Stimulated activated CD4-positive, alpha-beta T cell treated with anti-CD3 and anti-CD28 coated beads, Interleukin-2, amount 100 ng/mL, for 4 hours (primary cell): Measurements from ENCODE around the gene TMEM252.

Source experiments
- DNase-seq: peaks from one replicate; pipeline ENCODE4 v3.0.0-alpha.2; 2020; ENCODE audit warnings: low read depth

The TMEM252 gene

DNA sequence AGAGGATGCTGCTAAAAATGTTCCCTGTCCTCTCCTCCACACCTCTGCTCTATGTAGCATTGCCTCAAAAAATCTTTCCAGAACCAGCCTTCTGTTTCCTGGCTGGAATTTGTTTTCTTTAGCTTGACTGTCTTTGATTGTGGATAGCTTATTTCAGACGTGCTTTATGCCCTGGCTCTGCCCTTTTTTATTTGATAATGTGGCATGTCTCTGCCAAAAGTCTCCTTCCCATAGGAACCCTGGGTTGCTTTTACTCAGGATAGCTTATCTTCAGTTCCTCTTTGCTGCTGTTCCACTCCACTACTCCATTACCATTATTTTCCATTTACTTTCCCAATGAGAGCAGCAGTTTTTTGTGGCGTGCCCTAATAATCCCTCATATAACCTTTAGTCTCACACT is 885 bp upstream of the TMEM252 start:
- DNase-seq = no peak

DNA sequence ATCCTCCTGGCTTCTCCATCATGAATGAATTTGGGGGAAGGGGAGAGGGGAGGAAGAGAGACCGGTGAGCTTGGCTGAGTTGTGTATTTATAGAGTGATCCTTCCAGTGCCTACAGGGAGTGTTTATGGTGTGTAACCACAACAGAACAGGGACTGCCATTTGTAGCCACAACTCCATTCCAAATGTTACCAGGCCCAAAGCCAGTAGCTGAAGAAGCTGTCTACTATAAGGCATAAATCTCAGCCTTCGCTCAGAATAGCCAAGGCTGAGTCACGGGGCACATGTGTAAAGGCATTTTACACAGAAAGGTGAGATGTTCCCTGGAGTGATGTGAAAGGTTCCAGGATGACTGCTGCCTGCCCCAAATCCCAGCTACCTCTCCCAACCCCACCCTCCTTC is 2.5 kb downstream of the TMEM252 start:
- DNase-seq = no peak

DNA sequence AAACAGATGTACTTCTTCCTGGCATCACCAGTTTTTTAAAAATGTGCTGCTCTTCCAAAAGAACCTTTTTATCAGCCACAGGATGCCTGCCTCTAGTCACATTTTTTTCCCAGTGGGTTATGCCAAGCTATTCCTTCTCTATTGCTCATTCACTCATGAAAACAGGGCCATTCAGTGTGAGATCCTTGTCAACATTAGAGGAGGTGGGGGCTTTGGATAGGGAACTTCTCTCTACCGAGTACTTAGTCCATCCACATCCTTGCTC is 3.1 kb downstream of the TMEM252 start:
- no peak for DNase-seq

DNA sequence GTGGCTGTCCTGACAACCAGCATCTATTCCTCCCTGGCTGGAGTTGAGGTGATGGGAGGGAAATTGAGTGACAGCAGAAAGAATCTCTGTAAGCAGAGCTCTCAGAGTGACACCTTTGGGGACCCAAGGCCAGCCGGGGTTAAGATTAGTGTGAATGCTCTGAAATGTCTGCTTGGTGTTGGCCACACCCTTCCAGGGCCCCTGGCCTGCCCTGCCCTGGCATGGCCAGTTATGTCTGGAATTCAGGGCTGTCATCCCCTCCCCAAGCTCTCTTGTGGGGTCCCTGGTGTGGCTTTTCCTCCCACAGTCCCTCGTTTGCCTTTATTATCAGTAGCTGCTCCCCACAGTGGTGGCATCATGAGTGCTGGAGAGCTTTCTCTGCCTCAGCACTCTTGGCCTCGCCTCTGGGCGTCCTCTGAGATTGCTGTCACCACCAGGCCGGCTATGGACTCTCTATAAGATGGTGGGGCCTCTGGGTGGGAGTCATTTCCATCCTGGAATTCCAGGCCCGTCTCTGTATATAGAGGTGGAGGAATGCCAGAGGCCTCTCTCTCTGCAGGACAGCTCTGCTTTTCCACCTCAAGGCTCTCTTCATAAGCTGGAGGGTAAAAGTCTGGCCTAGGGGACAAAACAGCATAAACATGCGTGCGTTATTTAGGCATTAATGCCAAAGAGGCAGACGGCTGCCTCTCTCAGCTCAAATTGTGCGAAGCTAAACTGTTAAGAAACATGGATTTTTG is 3.6 kb downstream of the TMEM252 start:
- DNase-seq = no peak

DNA sequence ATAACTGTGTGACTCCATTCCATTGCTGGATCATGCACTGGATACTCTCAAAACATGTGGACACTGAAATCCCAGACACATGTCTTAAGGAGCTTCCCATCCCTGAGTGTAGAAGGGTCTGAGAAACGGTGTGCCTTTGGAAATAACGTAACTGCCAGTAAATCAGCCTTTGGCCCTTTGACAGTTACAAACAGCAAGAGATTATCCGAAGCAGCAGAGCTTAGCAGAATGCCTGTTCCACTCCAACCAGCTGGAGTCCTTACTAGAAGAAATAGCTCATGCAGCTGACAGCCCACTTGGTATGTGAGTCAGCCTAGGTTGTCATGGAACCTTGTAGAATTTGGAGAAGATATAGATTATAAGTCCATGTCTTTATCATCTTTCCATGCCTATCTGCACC is 7.0 kb downstream of the TMEM252 start:
- DNase-seq = no peak

DNA sequence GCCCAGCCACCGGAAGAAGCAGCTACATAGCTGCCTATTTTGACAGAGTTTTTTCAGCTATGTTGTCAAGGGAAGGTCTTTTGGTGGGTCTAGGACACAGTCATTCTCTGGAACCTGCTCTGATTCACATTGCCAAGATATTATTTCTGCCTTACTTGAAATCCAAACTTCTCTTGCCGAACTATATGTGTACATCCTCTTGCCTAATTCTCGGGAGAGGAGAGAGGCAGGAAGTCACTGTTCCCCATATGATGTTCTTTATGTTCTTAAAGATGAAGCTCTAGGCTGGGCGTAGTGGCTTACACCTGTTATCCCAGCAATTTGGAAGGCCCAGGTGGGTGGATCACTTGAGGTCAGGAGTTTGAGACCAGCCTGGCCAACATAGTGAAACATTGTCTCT is 8.6 kb downstream of the TMEM252 start:
- no peak for DNase-seq

DNA sequence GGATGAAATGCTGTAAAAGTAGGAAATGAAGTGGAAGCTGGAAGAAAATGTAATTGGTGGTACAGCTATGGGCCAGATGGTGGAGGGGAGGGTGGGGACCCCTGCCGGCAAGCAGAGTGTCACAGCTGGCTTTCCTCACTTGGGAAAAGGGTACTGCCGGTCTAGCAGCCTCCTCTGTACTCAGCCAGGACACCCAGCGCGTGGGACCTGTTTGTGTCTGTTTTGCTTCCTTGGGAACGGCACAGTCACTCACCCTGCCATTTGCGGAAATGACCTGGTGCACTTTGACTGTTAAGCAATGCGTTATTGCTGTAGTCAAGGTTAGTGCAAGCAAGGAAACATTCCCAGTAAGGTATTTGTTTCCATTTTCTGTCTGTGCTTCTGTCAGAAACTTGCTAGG is 10.1 kb downstream of the TMEM252 start:
- DNase-seq = no peak

DNA sequence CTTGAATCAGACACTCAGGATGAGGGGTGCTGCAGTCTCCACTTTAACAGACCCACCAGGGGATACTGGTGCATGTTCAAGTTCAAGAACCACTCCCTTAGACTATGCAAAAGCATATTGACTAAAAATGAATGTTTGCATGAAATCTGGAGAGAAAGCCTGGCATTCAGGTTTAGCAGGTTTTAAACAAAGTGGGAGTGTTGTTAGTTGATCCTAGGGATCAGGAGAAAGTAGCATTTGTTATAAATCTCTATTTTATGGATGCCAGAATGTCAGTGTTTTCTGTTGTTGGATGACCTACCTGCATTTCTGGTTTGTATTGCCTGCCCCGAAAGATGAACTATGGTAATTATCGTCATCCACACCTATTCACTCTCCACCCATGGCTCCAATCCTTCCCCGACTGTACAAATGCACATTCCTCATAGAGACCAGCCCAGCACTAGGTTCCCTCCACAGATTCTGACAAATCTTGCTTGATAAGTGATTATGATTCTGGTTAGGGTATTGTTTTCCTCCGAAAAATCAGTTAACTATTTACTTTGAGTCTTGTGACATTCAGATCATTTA is 17.2 kb downstream of the TMEM252 start:
- DNase-seq = no peak

DNA sequence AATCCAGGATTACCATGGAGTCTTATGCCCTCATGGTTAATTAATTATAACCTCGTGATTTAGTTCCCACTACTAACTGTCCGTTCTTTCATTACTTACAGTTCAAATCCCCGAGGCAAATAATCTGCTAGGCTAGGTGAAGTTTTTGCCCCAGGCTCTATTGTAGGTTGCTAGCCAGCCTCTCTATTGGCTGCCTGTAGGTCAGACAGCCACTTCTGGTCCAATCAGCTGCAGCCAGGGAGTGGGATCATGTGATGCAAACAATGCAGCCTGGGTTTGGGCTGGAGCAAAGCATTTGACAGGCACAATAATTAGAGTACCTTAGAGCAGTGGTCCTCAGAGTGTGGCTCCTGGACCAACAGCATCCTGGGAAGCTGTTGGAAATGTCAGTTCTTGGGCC is 17.7 kb downstream of the TMEM252 start:
- no peak for DNase-seq

DNA sequence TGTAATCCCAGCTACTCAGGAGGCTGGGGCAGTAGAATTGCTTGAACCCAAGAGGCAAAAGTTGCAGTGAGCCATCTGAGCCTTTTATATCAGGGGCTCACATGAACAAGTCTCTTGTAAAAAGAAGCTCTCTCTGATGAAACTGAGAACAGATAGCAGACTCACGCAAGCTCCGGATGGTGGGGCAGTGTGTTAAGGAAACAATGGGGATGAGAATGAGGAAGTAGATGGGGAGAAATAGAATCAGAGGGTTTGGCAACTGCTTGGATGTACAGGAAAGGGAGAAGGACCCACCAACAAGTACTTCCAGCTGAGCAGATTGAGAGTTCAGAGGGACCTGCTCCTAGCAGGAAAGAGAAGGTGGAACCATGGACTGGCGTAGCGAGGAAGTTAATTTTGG is 18.6 kb downstream of the TMEM252 start:
- DNase-seq = no peak

DNA sequence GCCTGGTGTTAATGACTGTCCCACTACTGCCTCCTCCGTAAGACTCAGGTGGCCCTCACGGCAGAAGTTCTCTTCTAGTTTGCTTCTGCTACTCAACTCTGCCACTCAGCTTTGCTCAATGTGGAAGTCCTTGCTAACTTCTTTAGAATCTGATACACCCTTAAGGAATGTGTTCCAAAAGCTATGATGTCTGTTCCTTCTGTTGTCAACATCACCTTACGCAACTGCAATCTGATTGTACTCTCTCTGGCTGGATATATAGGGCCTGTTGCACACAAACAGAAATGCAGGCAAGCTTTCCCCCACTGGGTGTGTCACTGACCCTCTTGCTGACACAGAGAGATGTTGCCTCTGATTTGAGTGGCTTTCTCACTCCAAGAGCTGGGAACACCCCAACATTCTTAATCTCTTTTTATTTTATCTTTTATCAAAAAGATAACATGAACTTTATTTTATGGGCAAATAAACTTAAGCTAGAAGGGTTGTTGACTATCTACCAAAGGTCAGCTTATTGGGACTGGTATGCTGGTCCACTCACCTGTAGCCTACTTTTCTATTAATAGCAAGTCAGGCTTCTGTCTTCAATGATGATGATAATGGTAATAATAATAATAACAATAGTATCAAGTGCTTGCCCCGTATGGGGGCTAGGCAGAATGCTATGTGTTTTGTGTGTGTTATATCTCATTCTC is 25.2 kb downstream of the TMEM252 start:
- no peak for DNase-seq

DNA sequence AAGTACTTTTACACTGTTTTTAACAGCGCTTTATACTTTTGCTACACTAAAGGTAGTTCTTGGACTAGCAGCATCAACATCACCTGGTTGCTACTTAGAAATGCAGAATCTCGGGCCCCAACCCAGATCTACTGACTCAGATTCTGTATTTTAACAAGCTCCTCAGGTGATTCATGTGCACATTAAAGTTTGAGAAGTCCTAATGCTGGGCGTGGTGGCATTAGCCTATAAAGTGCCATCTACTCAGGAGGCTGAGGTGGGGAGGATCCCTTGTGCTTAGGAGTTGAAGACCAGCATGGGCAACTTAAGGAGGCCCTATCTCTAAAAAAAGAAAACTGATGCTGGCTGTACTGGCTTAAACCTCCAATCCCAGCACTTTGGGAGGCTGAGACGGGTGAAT is 26.7 kb downstream of the TMEM252 start:
- DNase-seq = no peak

DNA sequence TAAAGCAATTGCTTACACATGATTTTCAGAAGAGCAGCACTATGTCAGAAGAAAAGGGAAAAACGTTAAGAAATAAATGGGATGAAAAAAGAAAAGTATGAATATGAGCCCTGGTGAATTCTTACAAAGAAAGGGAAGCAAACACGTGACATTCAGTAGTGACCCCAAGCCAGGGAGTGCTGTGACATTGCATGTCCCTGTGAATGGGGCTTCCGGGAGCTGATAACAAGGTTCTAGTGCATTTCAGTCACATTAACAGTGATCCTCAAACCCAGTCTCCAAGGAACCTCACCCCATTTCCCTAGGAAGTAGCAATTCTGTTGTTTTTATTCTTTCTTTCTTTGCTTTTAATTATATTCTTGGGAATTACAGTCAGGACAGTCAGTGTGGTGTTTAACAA is 27.3 kb downstream of the TMEM252 start:
- no peak for DNase-seq

DNA sequence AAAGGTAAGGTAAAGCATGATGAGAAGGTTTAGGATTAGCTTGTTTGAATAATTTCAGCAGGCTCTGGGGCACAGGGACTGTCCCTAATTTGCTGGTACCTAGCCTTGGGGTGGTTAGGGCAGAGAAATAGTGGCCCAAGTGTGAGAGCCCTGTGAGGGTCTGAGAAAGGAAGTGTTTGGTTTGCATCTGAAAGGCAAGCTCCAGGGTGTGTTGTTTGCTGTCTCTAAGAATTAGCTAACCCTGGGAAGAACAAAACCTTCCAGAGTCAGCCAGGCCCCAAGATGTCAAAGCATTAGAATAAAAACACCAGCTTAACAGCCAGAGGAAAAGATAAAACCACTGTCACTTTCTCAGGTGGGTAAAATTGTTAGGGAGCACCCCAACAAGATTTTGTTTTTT is 31.0 kb downstream of the TMEM252 start:
- DNase-seq = no peak

DNA sequence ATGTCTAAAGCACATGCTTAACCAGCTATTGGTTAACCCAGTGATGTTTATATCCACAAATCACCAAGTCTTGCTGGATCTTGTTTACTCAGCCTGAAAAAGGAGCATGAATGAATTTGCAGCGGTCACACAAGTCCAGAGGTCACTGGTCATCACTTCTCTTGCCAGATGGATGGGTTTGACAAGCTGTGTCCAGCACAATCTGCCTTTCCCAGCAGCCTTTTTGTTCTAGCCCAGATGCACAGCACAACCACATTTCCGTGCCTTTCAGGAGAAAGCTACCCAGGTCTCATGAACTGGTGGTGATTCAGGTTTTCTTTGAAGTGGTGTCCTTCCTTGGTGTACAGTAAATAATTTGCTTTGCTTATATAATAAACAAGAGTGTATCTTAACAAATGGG is 32.1 kb downstream of the TMEM252 start:
- DNase-seq = no peak

DNA sequence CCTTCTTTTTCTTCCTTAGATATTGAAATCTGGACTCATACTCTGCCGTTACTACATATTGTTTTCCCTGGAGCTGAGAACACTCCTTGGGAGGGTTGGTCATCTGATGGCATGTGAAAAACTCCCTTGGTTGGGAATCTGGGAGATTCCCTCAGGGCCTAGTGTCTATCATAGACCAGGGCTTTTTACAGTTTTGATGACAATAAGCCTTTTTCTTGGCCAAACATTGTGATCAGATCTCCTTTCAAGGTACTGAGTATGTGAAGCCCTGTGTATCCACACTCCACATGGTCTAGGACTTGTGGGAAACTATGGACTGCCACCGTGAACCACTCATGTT is 32.9 kb downstream of the TMEM252 start:
- no peak for DNase-seq

DNA sequence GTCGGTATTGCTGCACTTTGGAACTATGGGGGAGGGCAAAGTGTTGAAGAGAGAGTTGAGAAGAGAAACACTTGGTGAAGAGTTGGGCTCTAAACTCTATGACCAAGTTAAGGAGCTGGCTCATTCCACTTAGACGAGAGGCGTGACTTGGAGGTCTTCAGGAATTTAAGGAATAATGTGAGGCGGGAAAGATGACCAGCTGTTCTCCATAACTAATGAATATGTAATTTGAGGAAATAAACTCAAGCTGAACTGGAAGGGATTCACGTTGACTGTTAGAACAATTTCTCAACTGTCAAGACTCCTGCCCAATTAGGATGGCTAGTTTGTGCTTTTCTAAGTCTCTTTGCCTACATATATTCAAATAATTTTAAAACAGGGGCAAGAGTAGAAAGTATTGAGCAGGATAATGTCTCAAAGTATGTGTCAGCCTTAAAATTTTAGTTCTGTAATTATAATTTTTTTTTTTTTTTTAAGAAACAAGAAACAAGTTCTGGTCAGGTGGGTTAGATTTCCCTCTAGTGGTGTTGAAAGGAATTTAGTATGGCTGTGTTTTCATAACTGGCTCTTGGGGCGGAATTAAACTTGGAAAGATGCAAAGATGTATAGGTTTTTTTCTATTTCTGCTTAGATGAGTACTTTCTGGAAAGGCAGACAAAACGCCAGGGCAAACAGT is 33.4 kb downstream of the TMEM252 start:
- no peak for DNase-seq

DNA sequence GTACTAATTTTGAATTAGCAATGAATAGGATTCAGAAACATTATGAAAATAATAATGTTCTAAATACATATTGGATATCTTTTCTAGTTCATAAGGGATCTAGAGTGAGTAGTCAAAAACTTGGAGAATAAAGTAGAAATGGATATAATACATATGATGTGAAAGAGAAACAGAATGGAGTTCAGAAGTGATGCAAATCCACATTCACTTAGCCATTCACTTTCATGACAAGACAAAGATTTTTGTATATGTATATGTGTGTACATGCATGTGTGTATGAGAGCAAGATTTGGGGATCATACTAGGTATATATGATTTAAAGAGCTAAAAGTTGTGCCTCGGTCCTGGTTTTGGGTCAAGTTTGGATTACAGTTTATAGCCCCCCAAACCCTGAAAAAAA is 34.1 kb downstream of the TMEM252 start:
- no peak for DNase-seq

DNA sequence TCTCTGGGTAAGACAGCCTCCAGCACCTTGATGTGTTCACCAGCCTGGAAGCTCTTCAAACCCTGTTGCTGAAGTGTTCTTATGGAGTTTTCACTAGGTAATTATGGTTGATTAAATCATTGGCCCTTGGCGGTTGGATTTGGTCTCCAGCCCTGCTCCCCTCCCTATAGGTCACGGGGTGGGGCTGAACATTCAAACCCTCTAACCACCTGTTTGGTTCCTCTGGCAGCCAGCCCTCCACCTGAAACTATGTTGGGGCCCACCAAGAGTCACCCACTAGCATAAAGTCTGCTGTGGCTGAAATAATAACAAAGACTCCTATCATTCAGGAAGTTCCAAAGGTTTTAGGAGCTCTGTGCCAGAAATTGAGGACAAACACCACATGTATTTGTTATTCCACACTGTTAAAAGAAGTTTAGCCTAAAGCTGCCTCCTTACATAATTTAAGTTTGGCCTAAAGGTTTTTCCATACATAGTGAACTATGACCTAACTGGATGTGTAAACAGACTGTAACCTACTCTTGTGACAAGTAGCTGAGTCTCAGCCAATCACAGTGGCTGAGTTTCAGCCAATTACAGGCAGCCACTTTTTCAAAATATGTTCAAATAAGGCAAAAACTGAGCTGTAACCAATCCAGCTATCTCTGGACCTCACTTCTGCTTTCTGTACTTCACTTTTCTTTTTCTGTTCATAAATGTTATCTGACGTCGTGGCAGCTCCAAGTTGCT is 34.8 kb downstream of the TMEM252 start:
- no peak for DNase-seq

DNA sequence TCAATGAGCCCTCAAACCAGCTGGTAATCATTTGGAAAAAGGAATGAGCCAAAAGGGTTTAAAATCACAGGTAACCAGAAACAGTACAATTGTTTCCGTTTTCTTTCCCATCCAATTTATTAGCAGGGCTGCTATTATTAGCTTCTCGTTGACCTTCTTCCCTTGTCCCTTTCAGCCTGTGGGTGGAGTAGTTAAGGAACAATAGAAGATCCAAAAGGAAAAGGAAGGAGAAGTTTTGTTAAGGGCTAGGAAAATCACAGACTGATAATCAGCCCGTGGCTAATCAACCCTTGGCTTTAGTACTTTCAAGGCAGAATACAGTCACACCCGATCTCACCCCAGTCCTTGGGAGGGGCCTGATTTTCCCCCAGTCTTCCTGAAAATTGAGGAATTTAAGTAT is 38.4 kb downstream of the TMEM252 start:
- DNase-seq = no peak

DNA sequence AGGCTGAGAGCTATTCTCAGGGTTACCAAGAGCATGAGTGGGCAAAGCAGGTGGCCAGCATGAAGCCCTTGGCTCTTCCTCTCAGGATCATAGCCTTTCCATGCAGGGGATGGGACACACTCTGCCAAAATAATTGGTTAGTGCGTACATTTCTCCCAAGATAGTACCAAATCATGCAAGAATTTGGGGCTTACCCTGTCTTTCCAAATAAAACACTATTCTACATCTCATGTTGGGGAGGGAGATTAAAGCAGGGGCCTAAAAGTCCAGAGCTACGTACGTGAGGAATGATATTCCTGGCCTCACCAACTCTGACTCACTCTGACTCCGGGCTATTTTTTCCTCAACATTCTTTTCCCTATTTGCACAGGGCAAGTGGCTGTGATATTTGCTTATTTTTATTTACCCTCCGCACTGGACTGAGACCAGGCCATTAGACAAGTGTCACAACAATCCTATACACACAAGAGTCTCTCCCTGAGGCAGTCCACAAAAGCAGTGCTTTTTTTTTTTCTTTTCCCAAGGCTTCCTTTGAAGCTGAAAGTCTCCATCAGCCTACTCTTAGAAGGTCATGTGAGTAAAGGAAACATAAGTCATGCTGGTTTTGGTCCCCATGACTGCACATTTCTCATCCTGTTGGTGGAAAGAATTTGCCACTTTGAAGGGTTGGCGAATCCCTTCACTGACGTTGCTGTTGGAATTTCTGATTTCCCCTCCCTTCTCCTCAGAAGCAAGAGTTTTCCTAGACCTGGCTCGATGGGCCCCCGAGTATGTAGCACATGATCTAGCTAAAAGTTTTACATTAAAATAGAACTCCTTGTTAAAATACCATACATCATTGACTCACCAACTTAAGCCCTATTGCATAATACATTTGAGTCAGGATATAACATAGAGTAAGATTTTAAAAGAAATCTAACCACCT is 40.0 kb downstream of the TMEM252 start:
- no peak for DNase-seq

DNA sequence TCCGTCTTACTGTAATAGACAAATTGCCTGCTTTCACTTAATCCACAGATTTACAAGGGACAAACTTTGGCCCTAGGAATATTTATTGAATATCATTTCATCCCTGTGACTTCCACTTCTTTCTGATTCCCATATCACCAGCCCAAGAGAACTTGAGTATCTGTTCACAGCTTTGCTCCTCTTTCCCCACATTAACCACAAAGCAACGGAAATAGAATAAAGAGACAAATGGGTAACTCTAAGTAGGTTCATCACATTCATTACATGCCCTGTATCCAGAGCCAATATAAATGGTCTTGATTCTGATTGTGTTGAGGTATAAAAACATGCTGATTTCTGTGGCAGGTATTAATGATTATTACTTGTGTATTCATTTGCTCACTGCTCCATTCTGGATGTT is 41.9 kb downstream of the TMEM252 start:
- DNase-seq = no peak
